ENCODE results near the gene ULBP3.
"Not testable (repeated sequence)": the region's sequence is repeated elsewhere in the genome, so short reads cannot be mapped to it uniquely, and the experiment has no call there.

GRCh38 chr6:150024021-150024420 lies 44.9 kb downstream of the ULBP3 start:
- TF ChIP-seq CTCF, POLR2A (IDR thresholded peaks at IDR 0.05): not testable (repeated sequence)

Measured in Peyer's patch (tissue), 4 donors.